K562 (cell line): Measurements from ENCODE around the gene A1CF. TPM values are rescaled to one million over a fixed set of nuclear protein-coding genes. Genes with fewer than 3 reads are reported as not detected.

Experiments
- ATAC-seq: fragments of 200-7000 bp; cut with Tn5 transposase; 3 replicates; pipeline ENCODE4 v1.9.1; 2020; ENCODE audit warnings: moderate library complexity
- BruUV-seq: library from RNA; stranded (reverse); fragments of 400-500 nt; replicated peaks from 2 replicates; lab custom pipeline; 2021; lab: Mats Ljungman, UMichigan
- CTCF ChIA-PET: fragments of 300-600 bp; formaldehyde crosslinking; extraction: SDS; loops from one replicate; lab custom pipeline; 2021; ENCODE audit warnings: low intra/inter-chr PET ratio; lab: Yijun Ruan, JAX
- POLR2A ChIA-PET: fragments of 300-600, 350-650 bp; sonication (Branson Sonifier 250); formaldehyde crosslinking; extraction: SDS; loops from one replicate; lab custom pipeline; 2021; ENCODE audit warnings: antibody characterized with exemption, inconsistent platforms; lab: Yijun Ruan, JAX
- DNase-seq, 4 experiments: peaks; one replicate each; pipeline versions ENCODE4 v3.0.0 to v3.0.0-alpha.2; 2011 to 2018; ENCODE audit warnings: low spot score in 3 of 4, mixed read lengths in 3 of 4; ENCODE audit errors: extremely low read depth in 1 of 4
- FAIRE-seq: peaks from 2 replicates; lab custom pipeline; 2011; peaks lifted over from hg19 to GRCh38; lab: Jason Lieb, UNC
- H2AFZ ChIP-seq: 2 replicates; pipeline ENCODE4 v1.6.0; 2011; ENCODE audit warnings: low read depth, low read length, control low read depth, inconsistent platforms
- H3K27ac ChIP-seq: fragments of 200-600 bp; 3 replicates; pipeline ENCODE4 v1.8.0; 2011; ENCODE audit warnings: low read depth, mild to moderate bottlenecking, control low read depth, inconsistent platforms, low read length, moderate library complexity, mixed read lengths; ENCODE audit errors: extremely low read depth
- H3K27me3 ChIP-seq, 2 experiments: fragments of 300-600 bp in 1 of 2; 2 replicates in 1 of 2; 3 replicates in 1 of 2; pipeline versions ENCODE4 v1.6.0 to v1.8.0; 2011; ENCODE audit warnings: inconsistent platforms in 2 of 2, low read length in 2 of 2, mild to moderate bottlenecking in 1 of 2, mixed read lengths in 1 of 2, moderate library complexity in 1 of 2; ENCODE audit not compliant: control insufficient read depth in 2 of 2, insufficient read depth in 2 of 2
- H3K36me3 ChIP-seq: fragments of 300-600 bp; 3 replicates; pipeline ENCODE4 v1.8.0; 2011; ENCODE audit warnings: mild to moderate bottlenecking, low read length, inconsistent platforms; ENCODE audit not compliant: control insufficient read depth, insufficient read depth
- H3K4me1 ChIP-seq, 2 experiments: fragments of 200-600 bp in 1 of 2; replicated peaks in 1 of 2; 2 replicates in 1 of 2; 3 replicates in 1 of 2; pipeline versions ENCODE4 v1.5.1 to v1.8.0; 2011; ENCODE audit warnings: inconsistent platforms in 2 of 2, low read length in 2 of 2, mild to moderate bottlenecking in 1 of 2, mixed read lengths in 1 of 2, moderate library complexity in 1 of 2; ENCODE audit not compliant: control insufficient read depth in 2 of 2, insufficient read depth in 2 of 2
- H3K4me2 ChIP-seq: 2 replicates; pipeline ENCODE4 v1.6.1; 2011; ENCODE audit warnings: low read length, control low read depth, inconsistent platforms, mixed read lengths; ENCODE audit not compliant: insufficient read depth
- H3K4me3 ChIP-seq: fragments of 200-600 bp; sonication (generic), shearing (Covaris generic); 2 replicates; pipeline ENCODE4 v1.5.1; 2016; ENCODE audit warnings: control low read depth, inconsistent platforms
- H3K79me2 ChIP-seq: fragments of 200-600 bp; 3 replicates; pipeline ENCODE4 v1.8.0; 2011; ENCODE audit warnings: low read length, inconsistent platforms; ENCODE audit not compliant: control insufficient read depth, insufficient read depth
- H3K9ac ChIP-seq, 2 experiments: 2 replicates each; pipeline versions ENCODE4 v1.6.0 to v1.6.1; 2011; ENCODE audit warnings: low read depth in 2 of 2, low read length in 2 of 2, control low read depth in 1 of 2, inconsistent platforms in 1 of 2, mild to moderate bottlenecking in 1 of 2, mixed read lengths in 1 of 2; ENCODE audit not compliant: insufficient read depth in 1 of 2
- H3K9me1 ChIP-seq: one replicate; pipeline ENCODE4 v1.6.0; 2011; ENCODE audit warnings: inconsistent platforms, mild to moderate bottlenecking, low read length, moderate library complexity; ENCODE audit not compliant: control insufficient read depth, insufficient read depth
- H3K9me3 ChIP-seq: replicated peaks from 2 replicates; pipeline ENCODE4 v1.5.1; 2011; ENCODE audit warnings: low read depth, low read length, inconsistent platforms; ENCODE audit not compliant: control insufficient read depth, insufficient read depth
- H4K20me1 ChIP-seq: replicated peaks from 2 replicates; pipeline ENCODE4 v1.6.1; 2011; ENCODE audit warnings: low read length, inconsistent platforms, mixed read lengths; ENCODE audit not compliant: control insufficient read depth, insufficient read depth
- CREM ChIP-seq: IDR thresholded peaks from 2 replicates; pipeline ENCODE4 v1.6.1; 2014; ENCODE audit warnings: antibody characterized with exemption, low read depth
- CSDE1 ChIP-seq, 2 experiments: fragments of 450-650 bp; IDR thresholded peaks; 2 replicates each; pipeline ENCODE4 v1.6.1; 2016; ENCODE audit warnings: mild to moderate bottlenecking in 1 of 2
- GMEB1 ChIP-seq: fragments of 250-450 bp; sonication (Bioruptor Pico); IDR thresholded peaks from 2 replicates; pipeline ENCODE4 v1.4.0; 2020; ENCODE audit warnings: mild to moderate bottlenecking
- GTF2A2 ChIP-seq: IDR thresholded peaks from 2 replicates; pipeline ENCODE4 v1.6.1; 2016; ENCODE audit warnings: mild to moderate bottlenecking, missing genetic modification characterization, missing compliant biosample characterization
- ILF3 ChIP-seq: fragments of 450-650 bp; IDR thresholded peaks from 2 replicates; pipeline ENCODE4 v1.6.1; 2018; ENCODE audit warnings: antibody characterized with exemption, mild to moderate bottlenecking, moderate library complexity, borderline replicate concordance
- MAX ChIP-seq: sonication (generic); formaldehyde crosslinking; IDR thresholded peaks from 2 replicates; pipeline ENCODE4 v1.9.0; 2022; ENCODE audit warnings: mild to moderate bottlenecking, missing genetic modification reagents
- MCM7 ChIP-seq, 2 experiments: fragments of 450-650 bp; IDR thresholded peaks; 2 replicates each; pipeline ENCODE4 v1.6.1; 2016 to 2018
- MTA3 ChIP-seq: fragments of 450-650 bp; formaldehyde crosslinking; IDR thresholded peaks from 2 replicates; pipeline ENCODE4 v1.6.1; 2017; ENCODE audit warnings: mild to moderate bottlenecking, borderline replicate concordance
- NCOR1 ChIP-seq: fragments of 450-650 bp; IDR thresholded peaks from 2 replicates; pipeline ENCODE4 v1.6.1; 2016; ENCODE audit warnings: mild to moderate bottlenecking, moderate library complexity
- NR0B1 ChIP-seq: fragments of 450-650 bp; IDR thresholded peaks from one replicate; pipeline ENCODE4 v1.6.1; 2018; ENCODE audit warnings: mild to moderate bottlenecking, moderate library complexity; ENCODE audit not compliant: partially characterized antibody
- PREB ChIP-seq: sonication (generic); formaldehyde crosslinking; IDR thresholded peaks from 2 replicates; pipeline ENCODE4 v1.8.1; 2023; ENCODE audit warnings: mild to moderate bottlenecking, missing genetic modification reagents
- ZNF311 ChIP-seq: fragments of 250-450 bp; sonication (Bioruptor Pico); IDR thresholded peaks from 2 replicates; pipeline ENCODE4 v1.4.0; 2020; ENCODE audit warnings: mild to moderate bottlenecking, moderate library complexity
- ZNF511 ChIP-seq: sonication (generic); formaldehyde crosslinking; IDR thresholded peaks from 2 replicates; pipeline ENCODE4 v1.8.0; 2022; ENCODE audit warnings: mild to moderate bottlenecking, missing genetic modification reagents
- WGBS: fragments of 100-300 bp; shearing (Covaris generic); methylation state at CpG from one replicate; pipeline ENCODE4 v1.1.6; 2016; ENCODE audit warnings: low coverage, mixed read lengths; ENCODE audit not compliant: insufficient coverage; ENCODE audit errors: missing lambda C conversion rate; 5-methylcytosine and 5-hydroxymethylcytosine counted together
- in situ Hi-C: fragments of 300-500 bp; cut with MboI; formaldehyde crosslinking; loops from 4 replicates; pipeline ENCODE4 v1.15.0; 2018; ENCODE audit warnings: inconsistent platforms, mixed read lengths
- intact Hi-C: fragments of 100-400 bp; cut with micrococcal nuclease; formaldehyde crosslinking; loops from 2 replicates; pipeline ENCODE4 v1.14.2; 2022
- polyA plus RNA-seq, 8 experiments: library from polyadenylated mRNA; depleted of rRNA in 4 of 8; stranded (reverse) in 5 of 8; unstranded in 3 of 8; fragments of >200 nt; fragmentation: Nextera tagmentation in 2 of 8; fragmentation: Illumina TruSeq in 1 of 8; extraction: Ambion mirVana in 2 of 8; extraction: Trizol in 1 of 8; gene quantifications; 2 replicates each; pipeline versions ENCODE4 v1.2.1 to v1.2.3, GENCODE V29; 2011 to 2014; ENCODE audit warnings: inconsistent platforms in 1 of 8, missing spikeins in 1 of 8
- total RNA-seq, 7 experiments: library from RNA; depleted of rRNA in 6 of 7; stranded (reverse); fragments of >200 nt in 6 of 7; fragmentation: Illumina TruSeq in 2 of 7; extraction: Trizol in 2 of 7; gene quantifications; 2 replicates each; pipeline versions ENCODE4 v1.2.1 to v1.2.3, GENCODE V29; 2011 to 2021; ENCODE audit warnings: low replicate concordance in 1 of 7

Gene A1CF
- total and polyA plus RNA-seq, 9 of the 15 experiments (the other 6 are each of a cell fraction or from before 2014, with no cell fraction given), result 0.11 TPM; not detected in 8

GRCh38 chr10:50884302-50884701, 1.1 kb downstream of the A1CF start:
- H3K9me3 ChIP-seq, result no peaks in the 10 kb centered on the region
- no peak overlapping the region for H3K4me3 ChIP-seq
- no TSS peak for BruUV-seq
- H3K79me2 ChIP-seq, result no peaks in the 10 kb centered on the region
- intact Hi-C loops (no loop called here), in situ Hi-C loops (no loop called here)
- no peaks in the 10 kb centered on the region for H3K9me1 ChIP-seq
- WGBS, result 0% methylated on average over 3 of the region's 3 CpGs
- DNase-seq (no peak), FAIRE-seq (no peak), ATAC-seq (no peak)
- H3K27me3 ChIP-seq, result no peaks in the 10 kb centered on the region
- POLR2A ChIA-PET, result no interaction called here
- H2AFZ ChIP-seq, result no peak overlapping the region
- TF ChIP-seq ZNF511 (CRISPR knock-in tag) (no peak), MCM7 (IDR thresholded peaks at IDR 0.05) (no peak), NCOR1 (no peak), ZNF311 (CRISPR knock-in tag) (no peak), GTF2A2 (tag) (no peak), MTA3 (no peak)
- H3K4me1 ChIP-seq, result no peaks in the 10 kb centered on the region
- H3K36me3 ChIP-seq, result no peaks in the 10 kb centered on the region
- no peak overlapping the region for H3K4me2 ChIP-seq
- CTCF ChIA-PET, result no interaction called here
- H3K27ac ChIP-seq, result no peak overlapping the region
- H3K9ac ChIP-seq, result no peak overlapping the region
- no peaks in the 10 kb centered on the region for H4K20me1 ChIP-seq

GRCh38 chr10:50883629-50884028, 1.8 kb downstream of the A1CF start:
- in situ Hi-C loops (no loop called here), intact Hi-C loops (no loop called here)
- Histone ChIP-seq H3K79me2 (no peaks in the 10 kb centered on the region), H4K20me1 (no peaks in the 10 kb centered on the region), H3K4me1 (no peaks in the 10 kb centered on the region), H3K27ac (no peak overlapping the region), H3K36me3 (no peaks in the 10 kb centered on the region), H3K9me1 (no peaks in the 10 kb centered on the region), H3K4me2 (no peak overlapping the region), H2AFZ (no peak overlapping the region), H3K27me3 (no peaks in the 10 kb centered on the region), H3K9me3 (no peaks in the 10 kb centered on the region), H3K4me3 (no peak overlapping the region), H3K9ac (no peak overlapping the region)
- BruUV-seq, result no TSS peak
- ChIA-PET POLR2A (no interaction called here), CTCF (no interaction called here)
- ATAC-seq (no peak), FAIRE-seq (no peak), DNase-seq (no peak)
- WGBS, result 3% methylated on average over 5 of the region's 5 CpGs
- TF ChIP-seq NR0B1, result no peak
- no peak for TF ChIP-seq GMEB1
- TF ChIP-seq CSDE1 (IDR thresholded peaks at IDR 0.05), result no peak
- no peak for TF ChIP-seq ILF3
- no peak for TF ChIP-seq CREM
- no peak for TF ChIP-seq PREB (CRISPR knock-in tag)
- no peak for TF ChIP-seq MAX (CRISPR knock-in tag)
